Mucosa of stomach (tissue), 1 donor: Measurements from ENCODE around the gene TELO2.

Source experiments
- H3K27me3 ChIP-seq: one replicate; pipeline ENCODE4 v1.7.0; 2013; ENCODE audit warnings: mild to moderate bottlenecking, low read length; ENCODE audit not compliant: control insufficient read depth, insufficient read depth
- H3K36me3 ChIP-seq: one replicate; pipeline ENCODE4 v1.7.0; 2013; ENCODE audit warnings: low read length; ENCODE audit not compliant: control insufficient read depth, insufficient read depth
- H3K4me1 ChIP-seq: one replicate; pipeline ENCODE4 v1.7.0; 2013; ENCODE audit warnings: mild to moderate bottlenecking, low read length; ENCODE audit not compliant: control insufficient read depth, insufficient read depth
- H3K4me3 ChIP-seq: one replicate; pipeline ENCODE4 v1.7.0; 2013; ENCODE audit warnings: low read length
- H3K9ac ChIP-seq: one replicate; pipeline ENCODE4 v1.7.0; 2013; ENCODE audit warnings: mild to moderate bottlenecking, low read length, moderate library complexity
- H3K9me3 ChIP-seq: one replicate; pipeline ENCODE4 v1.7.0; 2013; ENCODE audit warnings: mild to moderate bottlenecking, low read length, moderate library complexity; ENCODE audit not compliant: control insufficient read depth
- donor health status: Pancreatic carcinoma.

TELO2 gene

DNA sequence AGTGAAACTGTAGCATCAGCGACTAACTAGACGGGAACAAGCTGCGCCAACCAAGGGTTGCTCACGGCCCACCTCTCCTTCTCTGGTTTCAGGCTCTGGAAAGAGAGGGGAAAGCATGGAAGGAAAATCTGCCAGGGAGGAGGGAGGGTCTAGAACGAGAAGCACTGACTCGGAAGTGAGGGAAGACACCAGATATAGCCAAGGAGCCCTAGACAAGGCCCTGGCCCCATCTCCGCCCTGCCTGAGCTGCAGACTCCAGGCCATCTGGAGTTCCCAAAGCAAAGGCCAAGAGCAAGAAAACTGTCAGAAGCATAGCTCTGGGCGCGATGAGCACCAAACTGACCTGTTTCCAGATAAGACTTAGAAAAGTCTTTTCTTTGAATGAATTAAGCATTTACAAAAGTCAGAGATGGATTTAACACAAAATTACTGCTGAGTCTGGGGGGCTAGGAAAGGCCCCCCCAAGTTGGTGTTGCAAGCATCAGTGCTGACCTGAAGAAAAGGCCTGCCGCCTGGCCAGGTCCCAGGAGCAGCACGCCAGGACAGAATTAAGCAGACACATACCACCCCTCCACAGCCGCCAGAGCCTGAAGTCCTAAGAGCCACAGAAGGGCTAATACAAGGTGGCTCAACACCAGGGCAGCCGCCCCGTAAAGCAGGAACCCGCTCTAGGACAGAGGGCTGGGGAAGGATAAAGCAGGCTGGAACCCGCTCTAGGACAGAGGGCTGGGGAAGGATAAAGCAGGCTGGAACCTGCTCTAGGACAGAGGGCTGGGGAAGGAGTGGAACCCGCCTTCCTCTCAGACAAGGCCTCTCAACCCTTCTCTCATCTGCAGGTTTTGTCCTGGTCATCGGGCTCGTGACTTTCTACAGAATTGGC, 61.0 kb downstream of the TELO2 start:
- no peak overlapping the region for H3K9ac ChIP-seq
- H3K36me3 ChIP-seq: no peaks in the 10 kb centered on the region
- no peak overlapping the region for H3K4me3 ChIP-seq
- no peaks in the 10 kb centered on the region for H3K9me3 ChIP-seq
- H3K4me1 ChIP-seq: no peaks in the 10 kb centered on the region
- no peaks in the 10 kb centered on the region for H3K27me3 ChIP-seq

GRCh38 chr16:1554826-1555445, 61.8 kb downstream of the TELO2 start:
- H3K4me3 ChIP-seq: no peak overlapping the region
- no peaks in the 10 kb centered on the region for H3K4me1 ChIP-seq
- H3K9me3 ChIP-seq: no peaks in the 10 kb centered on the region
- H3K27me3 ChIP-seq: no peaks in the 10 kb centered on the region
- H3K9ac ChIP-seq: no peak overlapping the region
- no peaks in the 10 kb centered on the region for H3K36me3 ChIP-seq

GRCh38 chr16:1556254-1556653, 63.1 kb downstream of the TELO2 start:
- Histone ChIP-seq H3K4me3 (no peak overlapping the region), H3K4me1 (no peaks in the 10 kb centered on the region), H3K9me3 (no peaks in the 10 kb centered on the region), H3K36me3 (no peaks in the 10 kb centered on the region), H3K27me3 (no peaks in the 10 kb centered on the region), H3K9ac (no peak overlapping the region)

GRCh38 chr16:1557074-1557473, 63.9 kb downstream of the TELO2 start:
- no peak overlapping the region for H3K4me3 ChIP-seq
- H3K36me3 ChIP-seq: no peaks in the 10 kb centered on the region
- no peaks in the 10 kb centered on the region for H3K27me3 ChIP-seq

DNA sequence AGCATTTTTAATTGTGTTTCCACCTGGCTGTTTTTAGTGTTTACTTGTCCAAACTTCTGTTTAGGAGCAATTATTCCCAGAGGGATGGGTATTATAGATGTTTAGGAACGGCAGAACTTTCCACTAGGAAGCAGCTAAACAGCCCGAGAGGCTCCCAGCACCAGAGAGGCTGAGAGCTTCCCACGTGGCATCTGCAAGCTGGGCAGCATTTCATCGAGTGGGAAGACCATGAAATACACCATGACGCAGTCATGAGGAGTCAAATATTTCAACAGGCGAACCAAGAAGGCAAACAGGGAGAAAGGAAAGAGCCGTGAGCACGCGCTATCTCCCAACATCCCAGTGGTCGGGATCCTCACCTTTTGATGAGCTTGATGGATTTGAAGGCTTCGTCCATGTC, 64.4 kb downstream of the TELO2 start:
- H3K4me3 ChIP-seq: no peak overlapping the region
- H3K9me3 ChIP-seq: no peaks in the 10 kb centered on the region
- H3K36me3 ChIP-seq: no peaks in the 10 kb centered on the region
- H3K4me1 ChIP-seq: no peaks in the 10 kb centered on the region
- H3K9ac ChIP-seq: no peak overlapping the region
- H3K27me3 ChIP-seq: no peaks in the 10 kb centered on the region

More at GRCh38 chr16:1557074-1557473, 63.9 kb downstream of the TELO2 start:
- H3K9ac ChIP-seq: no peak overlapping the region
- H3K4me1 ChIP-seq: no peaks in the 10 kb centered on the region
- no peaks in the 10 kb centered on the region for H3K9me3 ChIP-seq

- H3K9ac ChIP-seq: no peak overlapping the region
- H3K9me3 ChIP-seq: no peaks in the 10 kb centered on the region
- no peaks in the 10 kb centered on the region for H3K36me3 ChIP-seq
- H3K27me3 ChIP-seq: no peaks in the 10 kb centered on the region
- H3K4me1 ChIP-seq: no peaks in the 10 kb centered on the region
- no peak overlapping the region for H3K4me3 ChIP-seq
Measured at GRCh38 chr16:1559446-1559975, 66.4 kb downstream of the TELO2 start.
